GM19467 (cell line): ENCODE results near the gene SRGN.
"Not testable (repeated sequence)": the region's sequence is repeated elsewhere in the genome, so short reads cannot be mapped to it uniquely, and the experiment has no call there.

ENCODE experiments used
- ATAC-seq: cut with Tn5 transposase; IDR thresholded peaks from one replicate; pipeline ENCODE4 v1.9.1; 2021; ENCODE audit warnings: mild to moderate bottlenecking, moderate library complexity; ENCODE audit not compliant: unreplicated experiment

SRGN gene

GRCh38 chr10:69125554-69125953, 37.7 kb downstream of the SRGN start:
- ATAC-seq = no peak

GRCh38 chr10:69130251-69130650, 42.3 kb downstream of the SRGN start:
- ATAC-seq = no peak

GRCh38 chr10:69139961-69140360, 52.1 kb downstream of the SRGN start:
- no peak for ATAC-seq

- no peak for ATAC-seq
These were observed 53.4 kb downstream of the SRGN start for GRCh38 chr10:69141304-69141703.

- not testable (repeated sequence) for ATAC-seq
These were observed 54.2 kb downstream of the SRGN start for GRCh38 chr10:69142074-69142473.

- no peak for ATAC-seq
These were observed 55.1 kb downstream of the SRGN start for GRCh38 chr10:69142983-69143382.

- ATAC-seq = no peak
These were observed 57.4 kb downstream of the SRGN start for GRCh38 chr10:69145329-69145728.

GRCh38 chr10:69145864-69146263, 58.0 kb downstream of the SRGN start:
- ATAC-seq = no peak

- no peak for ATAC-seq
These were observed 58.9 kb downstream of the SRGN start for GRCh38 chr10:69146759-69147158.

- no peak for ATAC-seq
These were observed 64.1 kb downstream of the SRGN start for GRCh38 chr10:69151984-69152383.

- no peak for ATAC-seq
These were observed 65.3 kb downstream of the SRGN start for GRCh38 chr10:69153227-69153626.
